ENCODE data around the gene OSBPL1A. TPM values are rescaled to one million over a fixed set of nuclear protein-coding genes. Genes with fewer than 3 reads are reported as not detected.

OSBPL1A gene
- total and polyA plus RNA-seq, 2 donors from 2014 or later, result 27.0 to 40.3 TPM

DNA sequence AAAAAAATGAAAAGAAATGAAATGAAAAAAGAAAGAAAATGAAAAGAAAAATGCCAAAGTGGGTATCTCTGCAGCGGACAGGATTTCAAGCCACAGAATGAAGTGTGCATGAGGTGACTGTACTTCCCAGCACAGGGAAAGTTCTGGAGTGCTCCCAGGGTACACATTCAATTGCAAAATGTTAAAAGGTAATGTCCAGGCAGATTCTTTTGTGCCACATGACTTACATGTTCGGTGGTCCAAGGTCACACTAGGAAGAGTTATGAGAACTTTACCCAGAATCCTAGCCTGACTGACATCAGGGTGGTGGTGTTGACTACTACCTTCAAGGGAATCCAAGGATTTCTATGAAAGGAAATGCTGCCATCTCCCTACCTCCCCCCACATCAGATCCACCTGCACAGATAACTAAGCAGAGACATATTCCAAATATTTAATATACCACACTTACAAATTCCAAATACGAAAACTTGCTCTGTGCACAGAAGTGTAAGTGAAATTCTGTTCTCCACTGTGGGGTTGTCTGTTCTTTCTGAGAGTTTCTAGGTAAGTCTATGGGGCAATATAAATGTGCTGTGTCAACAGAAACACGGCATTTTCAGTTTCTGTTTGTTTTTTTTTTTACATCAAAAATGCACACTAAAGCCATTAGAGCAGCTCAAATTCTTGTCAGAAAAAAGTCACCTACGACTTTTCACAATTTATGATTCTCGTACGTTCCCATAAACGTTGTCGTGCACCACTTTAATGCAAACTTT is 202.1 kb downstream of the OSBPL1A start:
- Histone ChIP-seq H3K27ac (ENCODE audit: low read depth in 2 of 2, low read length in 2 of 2) (no peak overlapping the region), H3K9me3 (ENCODE audit: control insufficient read depth in 2 of 3, insufficient read depth in 1 of 3, low read length in 3 of 3) (no peaks in the 10 kb centered on the region), H3K27me3 (ENCODE audit: control insufficient read depth, insufficient read depth, low read length) (no peaks in the 10 kb centered on the region), H3K36me3 (ENCODE audit: control insufficient read depth in 2 of 3, insufficient read depth in 3 of 3, low read length in 3 of 3) (no peaks in the 10 kb centered on the region), H3K4me1 (ENCODE audit: control insufficient read depth in 2 of 3, insufficient read depth in 2 of 3, low read depth in 1 of 3, low read length in 3 of 3) (no peaks in the 10 kb centered on the region), H3K9ac (ENCODE audit: low read length in 3 of 3) (no peak overlapping the region), H3K4me3 (ENCODE audit: low read length in 3 of 3) (no peak overlapping the region)
- intact Hi-C loops (cut with DNase I), result no loop called here
- FAIRE-seq (no peak), DNase-seq (no peak)
- TF ChIP-seq, protein P1, sequence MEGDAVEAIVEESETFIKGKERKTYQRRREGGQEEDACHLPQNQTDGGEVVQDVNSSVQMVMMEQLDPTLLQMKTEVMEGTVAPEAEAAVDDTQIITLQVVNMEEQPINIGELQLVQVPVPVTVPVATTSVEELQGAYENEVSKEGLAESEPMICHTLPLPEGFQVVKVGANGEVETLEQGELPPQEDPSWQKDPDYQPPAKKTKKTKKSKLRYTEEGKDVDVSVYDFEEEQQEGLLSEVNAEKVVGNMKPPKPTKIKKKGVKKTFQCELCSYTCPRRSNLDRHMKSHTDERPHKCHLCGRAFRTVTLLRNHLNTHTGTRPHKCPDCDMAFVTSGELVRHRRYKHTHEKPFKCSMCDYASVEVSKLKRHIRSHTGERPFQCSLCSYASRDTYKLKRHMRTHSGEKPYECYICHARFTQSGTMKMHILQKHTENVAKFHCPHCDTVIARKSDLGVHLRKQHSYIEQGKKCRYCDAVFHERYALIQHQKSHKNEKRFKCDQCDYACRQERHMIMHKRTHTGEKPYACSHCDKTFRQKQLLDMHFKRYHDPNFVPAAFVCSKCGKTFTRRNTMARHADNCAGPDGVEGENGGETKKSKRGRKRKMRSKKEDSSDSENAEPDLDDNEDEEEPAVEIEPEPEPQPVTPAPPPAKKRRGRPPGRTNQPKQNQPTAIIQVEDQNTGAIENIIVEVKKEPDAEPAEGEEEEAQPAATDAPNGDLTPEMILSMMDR (IDR thresholded peaks at IDR 0.05; ENCODE audit: borderline replicate concordance, extremely low read depth, insufficient read depth), result no peak

DNA sequence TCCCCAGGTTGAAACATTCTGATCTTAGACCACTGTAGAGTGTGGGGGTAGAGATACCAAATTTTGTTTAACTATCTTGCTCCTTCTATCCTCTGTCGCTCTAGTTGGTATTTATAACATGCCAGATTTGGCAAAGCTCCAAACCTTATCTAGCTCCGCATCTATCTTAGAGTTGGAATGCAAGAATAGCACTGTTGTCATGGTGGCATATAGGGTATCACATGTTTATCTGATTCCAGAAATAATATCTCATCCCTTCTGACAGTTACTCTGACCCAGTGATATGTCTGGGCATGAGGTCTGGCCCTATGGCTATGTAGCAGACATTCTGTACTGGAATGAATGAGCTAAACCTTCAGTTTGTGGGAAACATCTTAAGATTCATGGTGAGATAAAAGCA is 207.0 kb downstream of the OSBPL1A start:
- no peaks in the 10 kb centered on the region for H3K27me3 ChIP-seq (ENCODE audit: control insufficient read depth, insufficient read depth, low read length)
- no peak for FAIRE-seq
- no peak overlapping the region for H3K27ac ChIP-seq (ENCODE audit: low read depth in 2 of 2, low read length in 2 of 2)
- no peak overlapping the region for H3K9ac ChIP-seq (ENCODE audit: low read length in 3 of 3)
- no peak overlapping the region for H3K4me3 ChIP-seq (ENCODE audit: low read length in 3 of 3)
- no peak for DNase-seq
- no peaks in the 10 kb centered on the region for H3K4me1 ChIP-seq (ENCODE audit: control insufficient read depth in 2 of 3, insufficient read depth in 2 of 3, low read depth in 1 of 3, low read length in 3 of 3)
- H3K36me3 ChIP-seq (ENCODE audit: control insufficient read depth in 2 of 3, insufficient read depth in 3 of 3, low read length in 3 of 3), result no peaks in the 10 kb centered on the region
- no peaks in the 10 kb centered on the region for H3K9me3 ChIP-seq (ENCODE audit: control insufficient read depth in 2 of 3, insufficient read depth in 1 of 3, low read length in 3 of 3)
- intact Hi-C loops (cut with DNase I), result no loop called here
- TF ChIP-seq, protein P1 (IDR thresholded peaks at IDR 0.05; ENCODE audit: borderline replicate concordance, extremely low read depth, insufficient read depth), result no peak

DNA sequence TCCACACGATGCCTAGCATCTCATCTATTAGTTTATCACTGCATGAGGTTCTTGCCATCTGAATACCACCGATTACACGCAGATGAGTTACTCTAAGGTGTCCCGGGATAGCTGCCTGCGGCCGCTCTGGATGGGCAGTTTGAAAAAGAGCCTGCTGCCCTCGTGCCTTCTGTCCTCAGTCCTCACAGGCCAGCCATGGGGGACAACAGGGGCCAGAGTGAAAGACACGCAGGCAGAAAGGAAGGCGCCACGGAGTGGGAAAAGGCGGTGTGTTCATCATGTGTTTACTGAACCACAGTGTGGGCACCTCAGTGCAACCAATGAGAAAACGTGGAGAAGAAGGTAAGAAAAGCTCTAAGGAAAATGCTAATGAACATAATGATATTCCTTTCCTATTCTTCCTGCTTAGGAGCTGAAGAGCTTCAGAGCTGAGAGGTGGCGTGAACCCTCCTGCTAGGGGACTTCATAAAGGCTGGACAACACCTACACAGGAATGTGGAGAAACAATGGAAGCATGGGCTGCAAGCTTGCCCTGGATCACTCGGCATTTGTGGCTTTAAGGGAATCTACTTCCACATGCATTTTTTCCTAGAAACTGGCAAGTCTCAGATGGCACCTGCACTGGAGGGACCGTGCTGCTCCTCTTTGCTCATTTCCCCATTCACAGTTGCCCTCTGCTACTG is 207.8 kb downstream of the OSBPL1A start:
- TF ChIP-seq, protein P1 (IDR thresholded peaks at IDR 0.05; ENCODE audit: borderline replicate concordance, extremely low read depth, insufficient read depth), result no peak
- H3K27me3 ChIP-seq (ENCODE audit: control insufficient read depth, insufficient read depth, low read length), result no peaks in the 10 kb centered on the region
- H3K4me3 ChIP-seq (ENCODE audit: low read length in 3 of 3), result no peak overlapping the region
- H3K27ac ChIP-seq (ENCODE audit: low read depth in 2 of 2, low read length in 2 of 2), result no peak overlapping the region
- intact Hi-C loops (cut with DNase I), result no loop called here
- DNase-seq (no peak), FAIRE-seq (no peak)
- no peaks in the 10 kb centered on the region for H3K36me3 ChIP-seq (ENCODE audit: control insufficient read depth in 2 of 3, insufficient read depth in 3 of 3, low read length in 3 of 3)
- H3K9me3 ChIP-seq (ENCODE audit: control insufficient read depth in 2 of 3, insufficient read depth in 1 of 3, low read length in 3 of 3), result no peaks in the 10 kb centered on the region
- no peak overlapping the region for H3K9ac ChIP-seq (ENCODE audit: low read length in 3 of 3)
- no peaks in the 10 kb centered on the region for H3K4me1 ChIP-seq (ENCODE audit: control insufficient read depth in 2 of 3, insufficient read depth in 2 of 3, low read depth in 1 of 3, low read length in 3 of 3)

Measured in kidney (tissue), 14 donors.